ENCODE data around the gene AXIN1.

AXIN1 gene

DNA sequence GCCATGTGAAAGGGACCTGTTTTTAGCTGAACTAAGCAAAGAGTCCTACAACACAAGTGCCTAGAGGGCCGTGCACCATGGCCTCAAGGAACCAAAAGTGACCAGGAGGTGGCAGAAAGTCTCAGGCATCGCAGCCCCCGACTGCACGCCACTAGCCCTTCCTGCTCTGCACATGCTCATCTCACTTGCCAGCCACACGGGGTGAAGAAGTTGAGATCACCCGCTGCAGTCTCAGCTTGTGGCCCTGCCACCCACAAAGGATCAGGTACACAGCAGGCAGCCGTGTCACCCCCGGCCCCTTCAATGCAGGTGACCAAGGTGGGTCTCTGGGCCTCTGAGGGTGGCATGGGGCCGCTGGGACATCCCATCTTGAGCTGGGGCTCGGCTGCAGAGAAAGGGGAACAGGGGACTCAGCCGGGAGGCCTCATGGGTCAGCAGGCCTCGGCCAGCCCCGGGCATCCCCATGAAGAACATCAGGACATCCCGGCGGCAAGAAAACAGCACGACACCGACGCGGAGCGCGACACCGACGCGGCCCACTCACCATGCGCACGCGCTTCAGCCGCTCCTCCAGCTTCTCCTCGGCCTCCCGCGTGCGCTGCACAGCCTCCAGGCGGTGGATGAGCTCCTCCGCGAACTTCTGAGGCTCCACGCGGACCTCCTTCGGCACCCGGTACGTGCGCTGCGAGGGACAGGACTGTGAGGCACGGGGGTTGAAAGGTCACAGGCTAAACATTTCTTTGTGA, 48.6 kb downstream of the AXIN1 start:
- DNase-seq (ENCODE audit: low spot score): no peak

DNA sequence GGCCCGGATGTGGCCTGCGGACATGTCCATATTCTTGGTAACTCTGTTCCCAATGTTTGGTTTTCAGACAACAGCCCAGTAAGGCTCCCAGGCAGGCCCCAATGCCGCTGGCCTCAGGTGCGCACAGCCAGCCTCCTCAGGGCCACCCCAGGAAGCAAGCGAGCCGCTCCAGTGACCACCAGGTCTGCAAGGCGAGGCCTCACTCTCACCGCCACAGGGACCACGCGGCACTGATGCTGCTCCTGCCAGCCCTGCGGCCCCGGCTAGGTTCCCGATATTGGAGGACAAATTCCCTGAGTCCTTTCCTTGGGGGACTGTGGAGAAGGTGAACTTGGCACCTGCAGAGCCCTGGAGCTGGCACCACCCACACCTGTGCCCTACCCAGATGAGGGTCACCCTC, 50.6 kb downstream of the AXIN1 start:
- DNase-seq (ENCODE audit: low spot score): no peak

GRCh38 chr16:301235-301634, 51.3 kb downstream of the AXIN1 start:
- DNase-seq (ENCODE audit: low spot score): no peak

- DNase-seq (ENCODE audit: low spot score): no peak
Measured at GRCh38 chr16:297832-298231, 54.7 kb downstream of the AXIN1 start.

GRCh38 chr16:296806-297510, 55.6 kb downstream of the AXIN1 start:
- no peak for DNase-seq (ENCODE audit: low spot score)

- no peak for DNase-seq (ENCODE audit: low spot score)
Measured at GRCh38 chr16:296276-296675, 56.2 kb downstream of the AXIN1 start.

DNA sequence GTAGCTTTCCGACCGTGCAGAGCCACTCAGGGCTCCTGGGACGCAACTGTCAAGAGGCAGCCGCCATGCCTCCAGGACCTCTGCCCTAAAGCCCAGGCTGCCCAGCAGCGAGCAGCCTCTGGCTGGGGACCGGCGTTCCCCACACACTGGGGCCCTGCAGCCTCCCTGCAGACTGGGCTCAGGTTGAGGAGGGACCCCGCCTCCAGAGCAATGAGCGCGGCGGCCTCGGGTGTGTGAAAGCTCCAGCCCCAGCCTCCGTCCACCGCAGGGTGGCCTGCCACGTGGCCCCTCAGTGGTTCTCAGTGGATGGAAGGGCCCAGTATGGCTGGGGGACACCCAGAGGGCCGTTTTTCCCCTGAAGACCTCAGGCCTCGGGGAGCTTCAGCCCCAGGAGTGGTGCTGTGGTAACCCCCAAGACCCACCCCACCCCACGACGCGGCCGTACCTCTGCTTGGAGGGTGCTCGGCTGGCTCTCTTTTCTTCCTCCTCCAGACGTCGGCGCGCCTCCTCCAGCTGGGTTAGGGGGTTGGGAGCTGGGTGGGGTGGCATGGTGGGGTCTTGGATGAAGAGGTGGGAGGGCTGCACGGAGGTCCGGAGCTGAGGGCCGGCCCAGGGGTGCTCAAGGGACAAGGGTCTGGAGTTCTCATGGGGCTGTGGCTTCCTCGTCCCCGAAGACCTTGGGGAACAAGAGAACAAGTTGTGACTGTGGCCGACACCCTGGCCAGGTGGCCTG, 59.3 kb downstream of the AXIN1 start:
- no peak for DNase-seq (ENCODE audit: low spot score)

GRCh38 chr16:291539-291938, 61.0 kb downstream of the AXIN1 start:
- no peak for DNase-seq (ENCODE audit: low spot score)

DNA sequence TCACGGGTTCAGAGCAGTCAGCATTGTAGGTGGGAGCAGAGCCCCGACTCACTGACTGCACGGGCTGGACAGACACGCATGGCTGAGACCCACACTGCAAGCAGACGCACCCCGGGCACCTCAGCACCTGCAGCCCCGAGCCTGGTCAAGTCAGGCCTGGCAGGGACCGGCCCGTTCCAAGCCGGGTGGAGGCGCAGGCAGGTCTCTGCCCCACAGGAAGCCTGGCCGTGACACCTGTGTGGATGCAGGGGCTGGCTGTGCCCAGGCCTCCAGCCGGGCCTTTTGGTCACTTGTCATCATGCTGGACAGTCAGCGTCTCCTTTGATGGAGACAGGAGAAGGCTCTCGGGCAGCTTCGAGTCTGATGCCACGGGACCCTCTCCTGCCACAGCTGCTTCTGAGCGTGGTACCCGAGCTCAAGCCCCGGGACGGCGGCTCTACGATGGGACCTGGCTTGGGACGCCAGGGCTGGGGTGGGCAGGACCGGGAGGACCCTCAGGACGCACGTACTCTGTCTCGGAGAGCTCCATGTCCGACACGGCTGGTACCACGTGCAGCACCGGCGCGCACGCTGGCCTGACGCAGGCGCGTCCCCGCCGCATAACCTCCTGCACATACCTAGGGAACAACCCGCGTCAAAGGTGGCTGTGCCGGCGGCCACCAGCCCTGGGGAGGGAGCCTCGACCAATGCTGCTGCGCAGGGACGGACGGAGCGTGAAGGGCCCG, 61.7 kb downstream of the AXIN1 start:
- DNase-seq (ENCODE audit: low spot score): no peak

- DNase-seq (ENCODE audit: low spot score): no peak
Measured at GRCh38 chr16:290015-290680, 62.4 kb downstream of the AXIN1 start.

- DNase-seq (ENCODE audit: low spot score): no peak
Measured at GRCh38 chr16:289395-289997, 63.0 kb downstream of the AXIN1 start.

- no peak for DNase-seq (ENCODE audit: low spot score)
Measured at GRCh38 chr16:287981-288920, 64.3 kb downstream of the AXIN1 start.

GRCh38 chr16:287298-287811, 65.2 kb downstream of the AXIN1 start:
- DNase-seq (ENCODE audit: low spot score): no peak

GRCh38 chr16:286491-287297, 65.8 kb downstream of the AXIN1 start:
- no peak for DNase-seq (ENCODE audit: low spot score)

- DNase-seq (ENCODE audit: low spot score): no peak
Measured at GRCh38 chr16:285146-286055, 67.1 kb downstream of the AXIN1 start.

DNA sequence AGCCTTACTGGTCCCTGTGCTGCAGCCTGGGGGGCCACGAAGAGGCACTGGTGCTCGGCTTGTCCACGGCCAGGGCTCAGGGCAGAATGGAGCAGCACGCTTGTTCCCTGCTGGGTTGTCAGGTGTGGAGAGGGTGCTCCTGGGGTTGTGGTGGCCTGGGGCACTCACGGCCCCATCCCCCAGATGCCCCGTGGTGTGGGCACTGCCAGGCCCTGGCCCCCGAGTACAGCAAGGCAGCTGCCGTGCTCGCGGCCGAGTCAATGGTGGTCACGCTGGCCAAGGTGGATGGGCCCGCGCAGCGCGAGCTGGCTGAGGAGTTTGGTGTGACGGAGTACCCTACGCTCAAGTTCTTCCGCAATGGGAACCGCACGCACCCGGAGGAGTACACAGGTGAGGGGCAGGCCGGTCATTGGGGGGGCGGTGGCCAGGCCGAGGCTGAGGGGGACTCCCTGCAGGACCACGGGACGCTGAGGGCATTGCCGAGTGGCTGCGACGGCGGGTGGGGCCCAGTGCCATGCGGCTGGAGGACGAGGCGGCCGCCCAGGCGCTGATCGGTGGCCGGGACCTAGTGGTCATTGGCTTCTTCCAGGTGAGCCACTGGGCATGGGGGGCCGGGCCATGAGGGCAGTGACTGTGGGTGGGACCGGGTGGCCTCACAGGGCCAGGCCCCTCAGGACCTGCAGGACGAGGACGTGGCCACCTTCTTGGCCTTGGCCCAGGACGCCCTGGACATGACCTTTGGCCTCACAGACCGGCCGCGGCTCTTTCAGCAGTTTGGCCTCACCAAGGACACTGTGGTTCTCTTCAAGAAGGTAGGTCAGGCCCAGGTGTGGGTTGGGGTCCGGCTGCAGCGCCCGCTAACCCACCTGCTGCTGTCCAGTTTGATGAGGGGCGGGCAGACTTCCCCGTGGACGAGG, 68.1 kb downstream of the AXIN1 start:
- no peak for DNase-seq (ENCODE audit: low spot score)
